ENCODE measurements around the gene DNAAF3. TPM values are rescaled to one million over a fixed set of nuclear protein-coding genes. Genes with fewer than 3 reads are reported as not detected.
"Not testable (repeated sequence)": the region's sequence is repeated elsewhere in the genome, so short reads cannot be mapped to it uniquely, and the experiment has no call there.

The DNAAF3 gene
- total and polyA plus RNA-seq, 9 donors: 0.16 to 34.8 (median 1.0) TPM; not detected in 2

- Histone ChIP-seq H3K27ac (no peak overlapping the region), H3K27me3 (peaks cover 4% of the 10 kb centered on the region), H3K4me1 (ENCODE audit: insufficient read depth) (peaks cover 3% of the 10 kb centered on the region), H3K4me3 (no peak overlapping the region), H3K9me3 (no peaks in the 10 kb centered on the region), H3K36me3 (no peaks in the 10 kb centered on the region)
- 1 to 2% (median 2%) methylated on average over 44 to 52 of the region's 52 CpGs for WGBS, 3 donors
- no peak for DNase-seq
- intact Hi-C loops (cut with DNase I): no loop called here
- TF ChIP-seq, protein P1, sequence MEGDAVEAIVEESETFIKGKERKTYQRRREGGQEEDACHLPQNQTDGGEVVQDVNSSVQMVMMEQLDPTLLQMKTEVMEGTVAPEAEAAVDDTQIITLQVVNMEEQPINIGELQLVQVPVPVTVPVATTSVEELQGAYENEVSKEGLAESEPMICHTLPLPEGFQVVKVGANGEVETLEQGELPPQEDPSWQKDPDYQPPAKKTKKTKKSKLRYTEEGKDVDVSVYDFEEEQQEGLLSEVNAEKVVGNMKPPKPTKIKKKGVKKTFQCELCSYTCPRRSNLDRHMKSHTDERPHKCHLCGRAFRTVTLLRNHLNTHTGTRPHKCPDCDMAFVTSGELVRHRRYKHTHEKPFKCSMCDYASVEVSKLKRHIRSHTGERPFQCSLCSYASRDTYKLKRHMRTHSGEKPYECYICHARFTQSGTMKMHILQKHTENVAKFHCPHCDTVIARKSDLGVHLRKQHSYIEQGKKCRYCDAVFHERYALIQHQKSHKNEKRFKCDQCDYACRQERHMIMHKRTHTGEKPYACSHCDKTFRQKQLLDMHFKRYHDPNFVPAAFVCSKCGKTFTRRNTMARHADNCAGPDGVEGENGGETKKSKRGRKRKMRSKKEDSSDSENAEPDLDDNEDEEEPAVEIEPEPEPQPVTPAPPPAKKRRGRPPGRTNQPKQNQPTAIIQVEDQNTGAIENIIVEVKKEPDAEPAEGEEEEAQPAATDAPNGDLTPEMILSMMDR (IDR thresholded peaks at IDR 0.05): no peak
- TF ChIP-seq POLR2A (IDR thresholded peaks at IDR 0.05) (no peak), EP300 (IDR thresholded peaks at IDR 0.05) (no peak)
Measured at GRCh38 chr19:55156202-55157063, 10.0 kb downstream of the DNAAF3 start.

DNA sequence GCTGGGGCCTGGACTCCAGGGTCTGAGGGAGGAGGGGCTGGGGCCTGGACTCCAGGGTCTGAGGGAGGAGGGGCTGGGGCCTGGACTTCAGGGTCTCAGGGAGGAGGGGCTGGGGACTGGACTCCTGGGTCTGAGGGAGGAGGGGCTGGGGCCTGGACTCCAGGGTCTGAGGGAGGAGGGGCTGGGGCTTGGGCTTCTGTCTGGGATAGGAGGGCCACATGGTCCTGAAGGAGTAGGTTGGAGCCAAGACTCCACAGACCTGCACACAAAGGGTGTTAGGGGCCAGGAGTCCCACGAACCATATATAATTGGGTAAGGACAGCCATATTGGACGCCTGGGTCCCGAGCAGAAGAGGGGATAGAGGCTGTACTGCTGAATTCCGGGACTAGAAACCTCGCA, 10.6 kb downstream of the DNAAF3 start:
- H3K4me1 ChIP-seq (ENCODE audit: insufficient read depth); H3K4me3 ChIP-seq; H3K36me3 ChIP-seq; H3K9me3 ChIP-seq; intact Hi-C loops (cut with DNase I); H3K27me3 ChIP-seq; H3K27ac ChIP-seq; DNase-seq: not testable (repeated sequence)
- 0 to 2% (median 1%) methylated on average over 1 to 5 of the region's 5 CpGs for WGBS, 3 donors

DNA sequence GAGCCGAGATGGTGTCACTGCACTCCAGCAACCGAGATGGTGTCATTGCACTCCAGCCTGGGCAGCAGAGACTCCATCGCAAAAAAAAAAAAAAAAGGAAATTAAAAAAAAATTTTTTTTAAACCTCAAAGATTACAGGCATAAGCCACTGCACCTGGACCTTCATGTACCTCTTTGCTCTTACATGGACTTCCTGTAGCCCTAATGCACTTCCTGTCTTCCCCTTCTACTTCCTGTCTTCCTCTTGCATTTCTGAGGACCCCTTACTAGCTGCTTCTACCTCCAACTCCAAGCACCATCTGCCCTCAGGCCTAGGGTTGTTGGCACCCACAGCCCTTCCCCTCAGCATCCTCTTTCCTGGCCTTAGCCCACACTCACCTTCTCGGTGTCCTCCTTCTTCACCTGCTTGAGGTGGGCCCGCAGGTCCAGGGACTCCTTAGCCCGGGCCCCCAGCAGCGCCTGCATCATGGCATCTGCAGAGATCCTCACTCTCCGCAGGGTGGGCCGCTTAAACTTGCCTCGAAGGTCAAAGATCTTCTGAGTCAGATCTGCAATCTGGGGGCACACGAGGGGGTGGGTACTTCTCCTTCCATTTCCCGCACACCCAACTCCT, 12.7 kb downstream of the DNAAF3 start:
- Histone ChIP-seq H3K27me3 (no peaks in the 10 kb centered on the region), H3K27ac (no peak overlapping the region), H3K36me3 (no peaks in the 10 kb centered on the region), H3K4me1 (ENCODE audit: insufficient read depth) (no peaks in the 10 kb centered on the region), H3K4me3 (no peak overlapping the region), H3K9me3 (no peaks in the 10 kb centered on the region)
- no peak for TF ChIP-seq POLR2A (IDR thresholded peaks at IDR 0.05)
- TF ChIP-seq EP300 (IDR thresholded peaks at IDR 0.05): no peak
- TF ChIP-seq, protein P1 (IDR thresholded peaks at IDR 0.05): no peak
- no peak for DNase-seq
- intact Hi-C loops (cut with DNase I): no loop called here
- 77 to 83% (median 80%) methylated on average over 12 of the region's 12 CpGs for WGBS, 3 donors

DNA sequence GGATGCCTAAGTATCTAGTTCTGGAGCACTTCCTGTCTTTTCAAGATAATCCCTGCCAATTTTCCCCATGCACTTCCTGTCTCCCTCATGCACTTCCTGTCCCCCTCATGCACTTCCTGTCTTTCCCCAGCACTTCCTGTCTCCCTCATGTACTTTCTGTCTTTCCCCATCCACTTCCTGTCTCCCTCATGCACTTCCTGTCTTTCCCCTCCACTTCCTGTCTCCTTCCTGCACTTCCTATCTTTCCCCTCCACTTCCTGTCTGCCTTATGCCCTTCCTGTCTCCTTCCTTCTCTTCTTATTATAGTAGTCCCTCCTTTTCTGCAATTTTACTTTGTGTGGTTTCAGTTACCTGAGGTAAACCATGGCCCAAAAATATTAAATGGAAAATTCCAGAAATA, 14.4 kb downstream of the DNAAF3 start:
- intact Hi-C loops (cut with DNase I): no loop called here
- no peak overlapping the region for H3K4me3 ChIP-seq
- no peaks in the 10 kb centered on the region for H3K9me3 ChIP-seq
- no peaks in the 10 kb centered on the region for H3K4me1 ChIP-seq (ENCODE audit: insufficient read depth)
- no peak for DNase-seq
- H3K27ac ChIP-seq: no peak overlapping the region
- no peaks in the 10 kb centered on the region for H3K36me3 ChIP-seq
- TF ChIP-seq, protein P1 (IDR thresholded peaks at IDR 0.05): no peak
- TF ChIP-seq POLR2A (IDR thresholded peaks at IDR 0.05): no peak
- no peak for TF ChIP-seq EP300 (IDR thresholded peaks at IDR 0.05)
- H3K27me3 ChIP-seq: no peaks in the 10 kb centered on the region
